GM10266 (cell line): ENCODE data around the gene XAF1.

Source experiments
- DNase-seq: peaks from one replicate; pipeline ENCODE4 v3.0.0; 2012; ENCODE audit errors: extremely low spot score
- CTCF ChIP-seq: IDR thresholded peaks from 2 replicates; pipeline ENCODE4 v1.5.1; 2012; ENCODE audit warnings: mild to moderate bottlenecking, low read depth; ENCODE audit not compliant: control insufficient read depth, insufficient read depth; ENCODE audit errors: missing control alignments

Gene XAF1, protein sequence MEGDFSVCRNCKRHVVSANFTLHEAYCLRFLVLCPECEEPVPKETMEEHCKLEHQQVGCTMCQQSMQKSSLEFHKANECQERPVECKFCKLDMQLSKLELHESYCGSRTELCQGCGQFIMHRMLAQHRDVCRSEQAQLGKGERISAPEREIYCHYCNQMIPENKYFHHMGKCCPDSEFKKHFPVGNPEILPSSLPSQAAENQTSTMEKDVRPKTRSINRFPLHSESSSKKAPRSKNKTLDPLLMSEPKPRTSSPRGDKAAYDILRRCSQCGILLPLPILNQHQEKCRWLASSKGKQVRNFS

GRCh38 chr17:6755731-6756184 is at the start of gene XAF1:
Gene XAF1, plus strand, starts transcription at chr17:6756046. Its CDS starts 33 bp downstream, at chr17:6756079.
- TF ChIP-seq CTCF, result no peak
- DNase-seq, result no peak

GRCh38 chr17:6706499-6706898 is 49.3 kb upstream of the XAF1 start:
- DNase-seq, result no peak
- TF ChIP-seq CTCF, result no peak

- no peak for DNase-seq
- no peak for TF ChIP-seq CTCF
Observed at GRCh38 chr17:6706996-6707395, 48.9 kb upstream of the XAF1 start.

DNA sequence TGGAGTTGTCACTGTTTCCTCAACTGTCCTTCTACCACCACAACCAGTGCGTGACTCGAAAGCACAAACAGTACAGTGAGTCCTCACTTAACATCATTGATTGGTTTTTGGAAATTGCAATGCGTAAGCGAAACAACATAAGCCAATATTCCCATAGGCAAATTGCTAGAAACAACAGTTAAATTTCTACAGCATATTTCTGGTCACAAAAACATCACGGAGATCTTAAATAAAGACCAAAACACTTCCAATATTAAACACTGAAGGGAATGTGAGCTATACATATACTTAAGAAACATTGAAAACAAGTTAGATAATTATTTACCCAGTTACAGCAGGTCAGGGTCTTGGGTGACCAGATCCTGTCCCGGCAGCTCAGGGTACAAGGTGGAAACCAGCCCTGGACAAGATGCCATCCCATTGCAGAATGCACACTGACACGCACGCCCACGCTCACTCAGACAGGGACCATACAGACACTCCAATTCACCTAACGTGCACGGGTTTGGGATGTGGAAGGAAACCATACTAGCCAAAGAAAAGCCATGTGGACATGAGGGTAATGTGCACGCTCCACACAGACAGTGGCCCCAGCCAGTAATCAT is 47.4 kb upstream of the XAF1 start:
- TF ChIP-seq CTCF, result no peak
- DNase-seq, result no peak

DNA sequence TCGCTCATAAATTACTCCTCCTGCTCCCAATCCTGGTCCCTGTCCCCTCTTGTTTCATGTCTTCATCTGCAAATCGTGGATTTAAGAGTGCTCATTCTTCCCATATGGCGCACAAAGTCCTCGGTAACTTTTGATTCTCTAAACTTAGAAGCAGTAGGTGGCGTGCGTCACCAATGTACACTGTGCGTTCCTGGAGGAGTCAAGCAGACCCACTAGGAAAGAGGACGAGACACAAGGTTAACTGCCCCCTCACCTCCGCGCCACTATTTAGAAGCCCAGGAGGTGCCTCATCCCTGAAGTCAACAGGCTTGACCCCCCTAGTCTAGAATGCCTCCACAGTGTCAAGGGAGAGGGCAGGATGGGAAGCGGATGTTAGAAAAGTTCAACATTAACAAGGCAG is 45.5 kb upstream of the XAF1 start:
- DNase-seq, result no peak
- no peak for TF ChIP-seq CTCF

GRCh38 chr17:6711081-6711674 is 44.7 kb upstream of the XAF1 start:
- no peak for DNase-seq
- no peak for TF ChIP-seq CTCF

- DNase-seq, result no peak
- no peak for TF ChIP-seq CTCF
Observed at GRCh38 chr17:6711681-6712057, 44.2 kb upstream of the XAF1 start.
